HepG2 (cell line): ENCODE measurements around the gene CCM2. TPM values are rescaled to one million over a fixed set of nuclear protein-coding genes. Genes with fewer than 3 reads are reported as not detected.

ENCODE experiments used
- ATAC-seq: fragments of 200-7000 bp; cut with Tn5 transposase; 3 replicates; pipeline ENCODE4 v1.9.1; 2020; ENCODE audit warnings: mild to moderate bottlenecking, moderate library complexity
- BruUV-seq: library from RNA; stranded (reverse); fragments of 400-500 nt; replicated peaks from 2 replicates; lab custom pipeline; 2021; lab: Mats Ljungman, UMichigan
- CTCF ChIA-PET: fragments of 300-600 bp; formaldehyde crosslinking; extraction: SDS; loops from one replicate; lab custom pipeline; 2021; ENCODE audit warnings: low total read pairs, inconsistent platforms, low intra/inter-chr PET ratio; lab: Yijun Ruan, JAX
- POLR2A ChIA-PET: fragments of 350-600 bp; sonication (Branson Sonifier 250); formaldehyde crosslinking; loops from one replicate; lab custom pipeline; 2020; ENCODE audit warnings: antibody characterized with exemption, inconsistent platforms; lab: Yijun Ruan, JAX
- DNase-seq: peaks from one replicate; pipeline ENCODE4 v3.0.0-alpha.2; 2015; ENCODE audit warnings: low spot score
- FAIRE-seq: peaks from 3 replicates; lab custom pipeline; 2011; peaks lifted over from hg19 to GRCh38; lab: Jason Lieb, UNC
- H2AFZ ChIP-seq: one replicate; pipeline ENCODE4 v1.6.1; 2011; ENCODE audit warnings: low read length, inconsistent platforms
- H3K27ac ChIP-seq: fragments of 300-600 bp; 3 replicates; pipeline ENCODE4 v1.8.0; 2011; ENCODE audit warnings: mixed run types, mild to moderate bottlenecking, mixed read lengths, low read length, inconsistent platforms; ENCODE audit not compliant: insufficient read depth; ENCODE audit errors: extremely low read length
- H3K27me3 ChIP-seq, 2 experiments: fragments of 200-600 bp in 1 of 2; 2 replicates in 1 of 2; 3 replicates in 1 of 2; pipeline versions ENCODE4 v1.6.0 to v1.8.0; 2011; ENCODE audit warnings: low read length in 2 of 2, mild to moderate bottlenecking in 2 of 2, moderate library complexity in 2 of 2, inconsistent platforms in 1 of 2; ENCODE audit not compliant: insufficient read depth in 2 of 2, control insufficient read depth in 1 of 2
- H3K36me3 ChIP-seq, 2 experiments: fragments of 200-600 bp in 1 of 2; replicated peaks in 1 of 2; 2 replicates in 1 of 2; 3 replicates in 1 of 2; pipeline versions ENCODE4 v1.5.1 to v1.8.0; 2011; ENCODE audit warnings: low read length in 2 of 2, inconsistent platforms in 1 of 2; ENCODE audit not compliant: insufficient read depth in 2 of 2, control insufficient read depth in 1 of 2
- H3K4me1 ChIP-seq: 2 replicates; pipeline ENCODE4 v1.5.1; 2012; ENCODE audit warnings: low read length, inconsistent platforms; ENCODE audit not compliant: insufficient read depth
- H3K4me2 ChIP-seq: 2 replicates; pipeline ENCODE4 v1.6.0; 2011; ENCODE audit warnings: low read depth, low read length, inconsistent platforms
- H3K4me3 ChIP-seq, 3 experiments: fragments of 200-600 bp in 1 of 3; sonication (generic), shearing (Covaris generic) in 1 of 3; replicated peaks in 1 of 3; 2 replicates each; pipeline ENCODE4 v1.5.1; 2011 to 2016; ENCODE audit warnings: low read length in 3 of 3, inconsistent platforms in 2 of 3, low read depth in 2 of 3, mild to moderate bottlenecking in 2 of 3, control low read depth in 1 of 3, mixed read lengths in 1 of 3; ENCODE audit not compliant: insufficient read depth in 1 of 3
- H3K79me2 ChIP-seq: one replicate; pipeline ENCODE4 v1.6.1; 2011; ENCODE audit warnings: low read length, inconsistent platforms; ENCODE audit not compliant: insufficient read depth
- H3K9ac ChIP-seq: 2 replicates; pipeline ENCODE4 v1.6.0; 2011; ENCODE audit warnings: mild to moderate bottlenecking, low read depth, low read length, inconsistent platforms; ENCODE audit not compliant: insufficient read depth
- H3K9me3 ChIP-seq: 2 replicates; pipeline ENCODE4 v1.5.1; 2012; ENCODE audit warnings: mild to moderate bottlenecking, low read length
- H4K20me1 ChIP-seq: 2 replicates; pipeline ENCODE4 v1.6.0; 2011; ENCODE audit warnings: inconsistent platforms, mild to moderate bottlenecking, low read length, moderate library complexity; ENCODE audit not compliant: insufficient read depth
- EP300 ChIP-seq, 3 experiments: sonication (generic) in 1 of 3; formaldehyde crosslinking in 1 of 3; IDR thresholded peaks; 2 replicates each; pipeline versions ENCODE4 v1.5.1 to v1.6.1; 2011 to 2020; ENCODE audit warnings: low read depth in 2 of 3, low read length in 2 of 3, borderline replicate concordance in 1 of 3, improper control_type of control experiment in 1 of 3, mild to moderate bottlenecking in 1 of 3, missing genetic modification reagents in 1 of 3, moderate library complexity in 1 of 3
- PATZ1 ChIP-seq: sonication (generic); formaldehyde crosslinking; IDR thresholded peaks from 2 replicates; pipeline ENCODE4 v1.4.0; 2020; ENCODE audit warnings: missing genetic modification reagents
- SMC3 ChIP-seq: IDR thresholded peaks from 2 replicates; pipeline ENCODE4 v1.6.1; 2011; ENCODE audit warnings: low read length, improper control_type of control experiment
- TEAD3 ChIP-seq: optimal IDR thresholded peaks from 2 replicates; pipeline ENCODE3; 2016; ENCODE audit warnings: borderline replicate concordance
- TFAP4 ChIP-seq: sonication (generic); IDR thresholded peaks from 2 replicates; pipeline ENCODE4 v1.6.1; 2016; ENCODE audit warnings: low read depth, borderline replicate concordance
- ZNF143 ChIP-seq: sonication (generic); formaldehyde crosslinking; IDR thresholded peaks from 2 replicates; pipeline ENCODE4 v1.4.0; 2020; ENCODE audit warnings: missing genetic modification reagents
- WGBS: methylation state at CpG from one replicate; pipeline ENCODE4 v1.1.6; 2017; ENCODE audit warnings: low lambda C conversion rate; 5-methylcytosine and 5-hydroxymethylcytosine counted together
- in situ Hi-C: cut with HindIII; loops from 2 replicates; pipeline ENCODE4 v1.10.0; 2017; ENCODE audit warnings: low pct_unique_long_range_greater_than_20kb; ENCODE audit not compliant: extremely low pct_ligation_motif_present
- intact Hi-C: fragments of 100-400 bp; cut with micrococcal nuclease; formaldehyde crosslinking; loops from one replicate; pipeline ENCODE4 v1.10.0; 2022; ENCODE audit not compliant: unreplicated experiment
- polyA plus RNA-seq, 8 experiments: library from polyadenylated mRNA; depleted of rRNA in 3 of 8; stranded (reverse) in 7 of 8; unstranded in 1 of 8; fragments of >200 nt; fragmentation: Illumina TruSeq in 4 of 8; extraction: Trizol in 4 of 8; gene quantifications; 2 replicates each; pipeline versions ENCODE4 v1.2.1 to v1.2.3, GENCODE V29; 2011 to 2016; ENCODE audit warnings: low read depth in 4 of 8, missing spikeins in 1 of 8, mixed read lengths in 1 of 8; ENCODE audit not compliant: insufficient read depth in 1 of 8
- total RNA-seq, 5 experiments: library from RNA; depleted of rRNA; stranded (reverse); fragments of >200 nt; fragmentation: Illumina TruSeq; extraction: Trizol; gene quantifications; 2 replicates each; pipeline ENCODE4 v1.2.3, GENCODE V29; 2016; ENCODE audit warnings: low read depth in 1 of 5

CCM2 gene
- total and polyA plus RNA-seq, 2 of the 13 experiments (the other 11 are each of a cell fraction or from before 2014, with no cell fraction given), result 13.7 to 15.8 TPM

GRCh38 chr7:45031829-45032228, 31.8 kb downstream of the CCM2 start:
- CTCF ChIA-PET, result no interaction called here

More at GRCh38 chr7:45031829-45032228, 31.8 kb downstream of the CCM2 start:
- Histone ChIP-seq H3K4me1 (peaks cover 69% of the 10 kb centered on the region), H3K4me3 (no peak overlapping the region), H3K9ac (no peak overlapping the region), H3K9me3 (no peaks in the 10 kb centered on the region), H4K20me1 (no peaks in the 10 kb centered on the region), H3K79me2 (peaks cover 12% of the 10 kb centered on the region), H3K4me2 (no peak overlapping the region), H2AFZ (no peak overlapping the region), H3K36me3 (no peaks in the 10 kb centered on the region), H3K27ac (no peak overlapping the region), H3K27me3 (no peaks in the 10 kb centered on the region)
- 27% methylated on average over 4 of the region's 4 CpGs for WGBS
- POLR2A ChIA-PET, result no interaction called here
- in situ Hi-C loops, result no loop called here
- ATAC-seq, result peak; percentile 63
- DNase-seq, result peak; percentile 56
- FAIRE-seq, result peak; percentile 66
- peak in 1 of 2 experiments; percentile 82; a peak in 1 of 4 replicates for TF ChIP-seq EP300 (IDR thresholded peaks at IDR 0.05; ENCODE audit: low read depth in 2 of 2, low read length in 2 of 2)
- TF ChIP-seq EP300 (CRISPR knock-in tag; IDR thresholded peaks at IDR 0.05; ENCODE audit: borderline replicate concordance), result no peak
- peak; percentile 60 for TF ChIP-seq TEAD3 (CRISPR knock-in tag)
- peak; percentile 80 for TF ChIP-seq ZNF143 (CRISPR knock-in tag)
- 0 out of 2 replicates have a peak, but pooled peaks have one; percentile 40 for TF ChIP-seq PATZ1 (CRISPR knock-in tag)
- TF ChIP-seq TFAP4, result peak; percentile 78; the same call in 1 of the 2 replicates
- no peak for TF ChIP-seq SMC3
- TF ChIP-seq, all 625 proteins: peak for 5
- intact Hi-C loops, result no loop called here
- no TSS peak for BruUV-seq
